IMR-90 (cell line): ENCODE measurements around the gene STAT5B. TPM values are rescaled to one million over a fixed set of nuclear protein-coding genes. Genes with fewer than 3 reads are reported as not detected.

Experiments
- ATAC-seq: fragments of 200-7000 bp; cut with Tn5 transposase; 2 replicates; pipeline ENCODE4 v1.9.1; 2020; ENCODE audit warnings: low read depth, mild to moderate bottlenecking, moderate library complexity
- BruUV-seq: library from RNA; stranded (reverse); fragments of 400-500 nt; replicated peaks from 2 replicates; lab custom pipeline; 2021; lab: Mats Ljungman, UMichigan
- CTCF ChIA-PET: fragments of 300-600 bp; formaldehyde crosslinking; extraction: SDS; loops from one replicate; lab custom pipeline; 2021; ENCODE audit warnings: antibody characterized with exemption; lab: Yijun Ruan, JAX
- POLR2A ChIA-PET: fragments of 300-600 bp; sonication (Branson Sonifier 250); formaldehyde crosslinking; loops from one replicate; lab custom pipeline; 2022; ENCODE audit warnings: antibody characterized with exemption; ENCODE audit not compliant: unreplicated experiment; lab: Charles Lee
- DNase-seq: peaks from one replicate; pipeline ENCODE4 v3.0.0; 2013
- H2AFZ ChIP-seq: replicated peaks from 2 replicates; pipeline ENCODE3; 2013; ENCODE audit warnings: low read length, mild to moderate bottlenecking; ENCODE audit not compliant: poor library complexity
- H2AK5ac ChIP-seq: 2 replicates; pipeline ENCODE4 v1.6.1; 2013; ENCODE audit warnings: low read depth, low read length, inconsistent platforms
- H2AK9ac ChIP-seq: replicated peaks from 2 replicates; pipeline ENCODE3; 2013; ENCODE audit warnings: mild to moderate bottlenecking, low read depth, low read length, moderate library complexity; ENCODE audit not compliant: poor library complexity
- H2BK120ac ChIP-seq: 2 replicates; pipeline ENCODE4 v1.6.1; 2013; ENCODE audit warnings: low read depth, low read length, inconsistent platforms
- H2BK15ac ChIP-seq: 3 replicates; pipeline ENCODE4 v1.6.1; 2013; ENCODE audit warnings: low read depth, low read length, inconsistent platforms
- H2BK20ac ChIP-seq: 2 replicates; pipeline ENCODE4 v1.6.1; 2013; ENCODE audit warnings: low read depth, mild to moderate bottlenecking, inconsistent platforms, low read length, moderate library complexity
- H2BK5ac ChIP-seq: 2 replicates; pipeline ENCODE4 v1.6.1; 2013; ENCODE audit warnings: mild to moderate bottlenecking, low read depth, low read length, inconsistent platforms; ENCODE audit not compliant: poor library complexity, severe bottlenecking
- H3K14ac ChIP-seq: replicated peaks from 2 replicates; pipeline ENCODE4 v1.6.1; 2013; ENCODE audit warnings: low read depth, low read length, inconsistent platforms
- H3K18ac ChIP-seq: 2 replicates; pipeline ENCODE4 v1.6.1; 2013; ENCODE audit warnings: low read depth, low read length, control low read depth
- H3K23ac ChIP-seq: 2 replicates; pipeline ENCODE4 v1.6.1; 2013; ENCODE audit warnings: low read depth, low read length, inconsistent platforms
- H3K27ac ChIP-seq: 2 replicates; pipeline ENCODE4 v1.5.1; 2013; ENCODE audit warnings: mild to moderate bottlenecking, control low read depth, low read length; ENCODE audit not compliant: insufficient read depth
- H3K27me3 ChIP-seq: 2 replicates; pipeline ENCODE4 v1.6.1; 2013; ENCODE audit warnings: low read length; ENCODE audit not compliant: control insufficient read depth, insufficient read depth
- H3K36me3 ChIP-seq: 2 replicates; pipeline ENCODE4 v1.6.1; 2013; ENCODE audit warnings: low read length, mixed read lengths; ENCODE audit not compliant: control insufficient read depth, insufficient read depth
- H3K4ac ChIP-seq: 2 replicates; pipeline ENCODE4 v1.6.1; 2013; ENCODE audit warnings: low read depth, low read length, inconsistent platforms
- H3K4me1 ChIP-seq: 2 replicates; pipeline ENCODE4 v1.6.1; 2013; ENCODE audit warnings: low read length, mixed read lengths; ENCODE audit not compliant: control insufficient read depth, insufficient read depth
- H3K4me2 ChIP-seq: 2 replicates; pipeline ENCODE4 v1.6.1; 2013; ENCODE audit warnings: low read depth, mild to moderate bottlenecking, control low read depth, low read length, moderate library complexity
- H3K4me3 ChIP-seq: 2 replicates; pipeline ENCODE4 v1.5.1; 2013; ENCODE audit warnings: low read depth, mild to moderate bottlenecking, control low read depth, low read length, moderate library complexity; ENCODE audit not compliant: insufficient read depth
- H3K56ac ChIP-seq: 2 replicates; pipeline ENCODE4 v1.6.1; 2013; ENCODE audit warnings: low read length, inconsistent platforms; ENCODE audit not compliant: insufficient read depth; ENCODE audit errors: extremely low read depth
- H3K79me1 ChIP-seq, 2 experiments: 2 replicates each; pipeline ENCODE4 v1.6.1; 2013; ENCODE audit warnings: low read length in 2 of 2, inconsistent platforms in 1 of 2, low read depth in 1 of 2
- H3K9ac ChIP-seq: 2 replicates; pipeline ENCODE4 v1.6.1; 2013; ENCODE audit warnings: low read depth, low read length, control low read depth
- H3K9me1 ChIP-seq: 2 replicates; pipeline ENCODE4 v1.6.1; 2013; ENCODE audit warnings: low read length, inconsistent platforms; ENCODE audit not compliant: insufficient read depth
- H3K9me3 ChIP-seq: 2 replicates; pipeline ENCODE4 v1.6.1; 2013; ENCODE audit warnings: low read length; ENCODE audit not compliant: control insufficient read depth, insufficient read depth
- H4K20me1 ChIP-seq: 2 replicates; pipeline ENCODE4 v1.6.1; 2013; ENCODE audit warnings: low read length, inconsistent platforms; ENCODE audit not compliant: insufficient read depth
- H4K5ac ChIP-seq: 2 replicates; pipeline ENCODE4 v1.6.1; 2013; ENCODE audit warnings: mild to moderate bottlenecking, low read depth, low read length, control low read depth
- H4K8ac ChIP-seq, 2 experiments: 2 replicates each; pipeline ENCODE4 v1.6.1; 2013; ENCODE audit warnings: low read depth in 2 of 2, low read length in 2 of 2, control low read depth in 1 of 2, inconsistent platforms in 1 of 2
- H4K91ac ChIP-seq: 2 replicates; pipeline ENCODE4 v1.6.1; 2013; ENCODE audit warnings: low read depth, low read length, inconsistent platforms; ENCODE audit not compliant: insufficient read depth
- BHLHE40 ChIP-seq: fragments of 150-350 bp; IDR thresholded peaks from 2 replicates; pipeline ENCODE4 v1.6.1; 2016; ENCODE audit warnings: mild to moderate bottlenecking, low read depth, low read length
- CHD1 ChIP-seq: IDR thresholded peaks from 2 replicates; pipeline ENCODE4 v1.6.1; 2012; ENCODE audit warnings: low read depth, low read length, improper control_type of control experiment
- FOS ChIP-seq: fragments of 150-350 bp; IDR thresholded peaks from 2 replicates; pipeline ENCODE4 v1.6.1; 2016; ENCODE audit warnings: low read depth, low read length
- MAZ ChIP-seq: IDR thresholded peaks from 2 replicates; pipeline ENCODE4 v1.6.1; 2012; ENCODE audit warnings: low read depth, mild to moderate bottlenecking, low read length, improper control_type of control experiment, moderate library complexity, borderline replicate concordance
- NFE2L2 ChIP-seq: fragments of 150-350 bp; IDR thresholded peaks from 2 replicates; pipeline ENCODE4 v1.6.1; 2016; ENCODE audit warnings: low read depth, mild to moderate bottlenecking, low read length
- RFX5 ChIP-seq: IDR thresholded peaks from 2 replicates; pipeline ENCODE4 v1.8.0; 2012; ENCODE audit warnings: low read depth, mild to moderate bottlenecking, low read length, moderate library complexity
- WGBS, 2 experiments: methylation state at CpG; one replicate each; pipeline versions ENCODE4 v1.1.5 to v1.1.7; 2013; ENCODE audit warnings: missing lambda C conversion rate in 2 of 2; ENCODE audit not compliant: insufficient read length in 1 of 2; ENCODE audit errors: extremely low coverage in 2 of 2; 5-methylcytosine and 5-hydroxymethylcytosine counted together
- dilution Hi-C: fragments of 300-500 bp; cut with HindIII; formaldehyde crosslinking; loops from one replicate; pipeline ENCODE4 v1.14.3; 2018; ENCODE audit warnings: low sequenced_read_pairs; ENCODE audit not compliant: unreplicated experiment
- in situ Hi-C: fragments of 300-500 bp; cut with MboI; formaldehyde crosslinking; loops from 3 replicates; pipeline ENCODE4 v1.14.3; 2019; ENCODE audit warnings: low sequenced_read_pairs, inconsistent platforms, mixed read lengths
- intact Hi-C: fragments of 100-400 bp; cut with micrococcal nuclease; formaldehyde crosslinking; loops from 2 replicates; pipeline ENCODE4 v1.10.0; 2022
- polyA plus RNA-seq, 3 experiments: library from polyadenylated mRNA; depleted of rRNA; stranded (reverse); fragments of >200 nt; gene quantifications; 2 replicates each; pipeline ENCODE4 v1.2.3, GENCODE V29; 2012; ENCODE audit warnings: low replicate concordance in 1 of 3
- total RNA-seq: library from RNA; depleted of rRNA; stranded (reverse); fragments of >200 nt; gene quantifications from 2 replicates; pipeline ENCODE4 v1.2.3, GENCODE V29; 2012
- TF ChIP-seq, protein P1 (sequence below): fragments of 150-350 bp; IDR thresholded peaks from 2 replicates; pipeline ENCODE4 v1.6.1; 2017; ENCODE audit warnings: mild to moderate bottlenecking, antibody characterized with exemption, low read length, low read depth

The STAT5B gene
- total and polyA plus RNA-seq, 2 of the 4 experiments (the other 2 are of a cell fraction) = 24.4 to 29.6 TPM

DNA sequence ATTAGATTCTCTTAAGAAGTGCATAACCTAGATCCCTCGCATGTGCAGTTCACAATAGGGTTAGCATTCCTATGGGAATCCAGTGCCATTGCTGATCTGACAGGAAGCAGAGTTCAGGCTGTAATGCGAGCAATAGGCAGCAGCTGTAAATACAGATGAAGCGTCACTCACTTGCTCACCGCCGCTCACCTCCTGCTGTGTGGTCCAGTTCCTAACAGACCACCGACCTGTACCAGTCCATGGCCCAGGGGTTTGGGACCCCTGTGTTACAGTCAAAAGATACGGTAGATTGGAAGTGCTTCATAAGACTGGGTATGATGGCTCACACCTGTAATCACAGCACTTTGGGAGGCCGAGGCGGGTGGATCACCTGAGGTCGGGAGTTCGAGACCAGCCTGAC lies 14.9 kb upstream of the STAT5B start:
- POLR2A ChIA-PET = no interaction called here
- no peak overlapping the region for H3K14ac ChIP-seq
- no peak overlapping the region for H4K5ac ChIP-seq
- H4K8ac ChIP-seq = no peak overlapping the region
- CTCF ChIA-PET = no interaction called here
- no peaks in the 10 kb centered on the region; the same call in 1 of the 2 replicates for H3K27me3 ChIP-seq
- H2AFZ ChIP-seq = no peak overlapping the region
- H2BK20ac ChIP-seq = no peak overlapping the region
- no peak overlapping the region for H2BK5ac ChIP-seq
- H3K56ac ChIP-seq = no peak overlapping the region
- dilution Hi-C loops (no loop called here), intact Hi-C loops (no loop called here), in situ Hi-C loops (no loop called here)
- no peak overlapping the region for H2BK15ac ChIP-seq
- 59% methylated on average over 6 of the region's 11 CpGs; no CpG with 5 or more reads in 1 of the 2 experiments for WGBS, 2 experiments
- TF ChIP-seq NFE2L2 = no peak
- TF ChIP-seq RFX5 = no peak
- TF ChIP-seq CHD1 = no peak
- no peak for TF ChIP-seq FOS
- TF ChIP-seq BHLHE40 = no peak
- TF ChIP-seq, protein P1, sequence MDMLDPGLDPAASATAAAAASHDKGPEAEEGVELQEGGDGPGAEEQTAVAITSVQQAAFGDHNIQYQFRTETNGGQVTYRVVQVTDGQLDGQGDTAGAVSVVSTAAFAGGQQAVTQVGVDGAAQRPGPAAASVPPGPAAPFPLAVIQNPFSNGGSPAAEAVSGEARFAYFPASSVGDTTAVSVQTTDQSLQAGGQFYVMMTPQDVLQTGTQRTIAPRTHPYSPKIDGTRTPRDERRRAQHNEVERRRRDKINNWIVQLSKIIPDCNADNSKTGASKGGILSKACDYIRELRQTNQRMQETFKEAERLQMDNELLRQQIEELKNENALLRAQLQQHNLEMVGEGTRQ = no peak
- TF ChIP-seq MAZ = no peak
- H3K36me3 ChIP-seq = peaks cover 2% of the 10 kb centered on the region; the same call in 1 of the 2 replicates
- H3K9me1 ChIP-seq = peaks cover 4% of the 10 kb centered on the region; the same call in 1 of the 2 replicates
- no peaks in the 10 kb centered on the region for H3K79me1 ChIP-seq
- ATAC-seq (no peak), DNase-seq (no peak)
- no peak overlapping the region for H2AK5ac ChIP-seq
- H3K4me3 ChIP-seq = no peak overlapping the region
- H3K18ac ChIP-seq = no peak overlapping the region
- no peak overlapping the region for H3K27ac ChIP-seq
- H2BK120ac ChIP-seq = no peak overlapping the region
- H3K4me2 ChIP-seq = no peak overlapping the region
- no TSS peak for BruUV-seq
- H4K20me1 ChIP-seq = no peaks in the 10 kb centered on the region
- no peak overlapping the region for H2AK9ac ChIP-seq
- no peak overlapping the region for H3K9ac ChIP-seq
- H4K91ac ChIP-seq = no peak overlapping the region
- H3K4me1 ChIP-seq = peaks cover 14% of the 10 kb centered on the region
- H3K23ac ChIP-seq = no peak overlapping the region
- H3K4ac ChIP-seq = no peak overlapping the region
- H3K9me3 ChIP-seq = no peaks in the 10 kb centered on the region
